Fibroblast of the aortic adventitia (primary cell): Measurements from ENCODE around the gene B3GNT5. TPM values are rescaled to one million over a fixed set of nuclear protein-coding genes. Genes with fewer than 3 reads are reported as not detected.
A peak's percentile ranks its signal among the peaks of the same experiment; 100 is the strongest.

Experiments used
- DNase-seq: peaks from one replicate; pipeline ENCODE4 v3.0.0-alpha.2; 2010; ENCODE audit warnings: low read depth
- H3K4me3 ChIP-seq: 2 replicates; pipeline ENCODE4 v1.5.1; 2011; ENCODE audit warnings: low read depth, mild to moderate bottlenecking, control low read depth, low read length, moderate library complexity
- CTCF ChIP-seq: IDR thresholded peaks from 2 replicates; pipeline ENCODE4 v1.5.1; 2011; ENCODE audit warnings: mild to moderate bottlenecking, low read length, control low read depth, inconsistent platforms; ENCODE audit not compliant: insufficient read depth
- total RNA-seq: library from RNA; depleted of rRNA; stranded (reverse); fragments of >200 nt; gene quantifications from 2 replicates; pipeline ENCODE4 v1.2.3, GENCODE V29; 2012; ENCODE audit warnings: low replicate concordance

Gene B3GNT5
- total RNA-seq, 1 donor: 4.7 TPM

DNA sequence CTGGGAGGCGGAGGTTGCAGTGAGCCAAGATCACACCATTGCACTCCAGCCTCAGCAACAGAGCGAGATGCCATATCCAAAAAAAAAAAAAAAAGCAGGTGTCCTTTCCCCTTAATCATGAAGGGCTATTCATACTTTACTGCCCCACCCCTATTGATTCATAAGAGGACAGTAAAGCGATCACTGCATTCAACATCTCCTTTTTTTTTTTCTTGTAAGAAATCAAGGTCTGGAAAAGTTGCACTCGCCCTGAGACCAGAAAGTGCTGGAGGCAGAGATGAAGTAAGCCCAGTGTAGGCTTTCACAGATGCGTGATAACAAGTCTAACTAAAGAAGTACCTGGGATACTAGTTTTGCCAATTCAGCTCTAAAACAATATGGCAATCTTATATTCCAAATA, 24.2 kb downstream of the B3GNT5 start:
- no peak overlapping the region for H3K4me3 ChIP-seq
- no peak for TF ChIP-seq CTCF

DNA sequence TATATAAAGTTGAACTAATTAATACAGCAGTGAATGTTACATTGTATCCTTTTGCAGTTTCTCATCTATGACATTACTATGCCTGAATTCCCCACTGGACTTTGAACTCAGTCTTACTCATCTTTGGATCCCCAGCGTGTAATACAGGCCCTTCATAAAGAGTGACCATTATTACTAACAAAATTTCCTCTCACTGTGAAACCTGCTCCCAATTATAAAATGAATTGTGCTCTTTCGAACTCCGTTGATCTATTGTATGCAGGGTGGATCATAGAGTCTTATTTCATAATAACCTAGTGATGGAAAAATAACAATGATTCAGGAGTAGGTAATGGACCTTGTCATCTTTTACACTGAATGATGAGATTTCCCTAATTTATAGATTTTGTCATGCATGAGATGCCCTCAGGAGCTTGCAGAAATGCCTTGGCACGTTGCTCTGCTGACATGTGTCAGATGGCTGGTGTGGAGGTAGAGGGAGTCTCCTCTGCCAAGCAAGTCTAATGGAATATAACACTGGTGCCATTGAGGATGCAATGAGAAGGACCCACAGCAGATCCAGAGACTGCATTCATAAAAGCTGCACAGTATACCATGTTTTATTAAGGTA, 25.5 kb downstream of the B3GNT5 start:
- no peak for TF ChIP-seq CTCF
- H3K4me3 ChIP-seq: no peak overlapping the region
- DNase-seq: peak; percentile 56

More for the DNA sequence above, 24.2 kb downstream of the B3GNT5 start:
- no peak for DNase-seq

DNA sequence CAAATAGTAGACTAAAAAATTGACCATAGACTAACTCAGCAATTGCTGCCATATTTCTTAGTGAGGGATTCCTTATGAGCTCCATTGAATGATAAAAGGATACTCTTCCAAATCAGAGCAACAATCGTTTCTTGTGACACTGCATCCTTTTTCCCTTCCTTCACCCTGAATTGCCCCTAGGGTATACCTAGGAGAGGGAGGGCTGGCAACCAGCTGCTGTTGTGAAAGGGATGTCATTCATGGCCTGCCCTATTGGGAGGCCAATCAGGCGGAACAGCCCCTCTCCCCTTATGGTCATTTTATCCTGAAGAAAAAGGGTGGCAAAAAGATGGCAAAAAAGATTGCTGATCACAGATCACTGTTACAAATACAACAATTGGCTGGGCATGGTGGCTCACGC, 26.3 kb downstream of the B3GNT5 start:
- H3K4me3 ChIP-seq: no peak overlapping the region
- no peak for DNase-seq
- TF ChIP-seq CTCF: no peak

DNA sequence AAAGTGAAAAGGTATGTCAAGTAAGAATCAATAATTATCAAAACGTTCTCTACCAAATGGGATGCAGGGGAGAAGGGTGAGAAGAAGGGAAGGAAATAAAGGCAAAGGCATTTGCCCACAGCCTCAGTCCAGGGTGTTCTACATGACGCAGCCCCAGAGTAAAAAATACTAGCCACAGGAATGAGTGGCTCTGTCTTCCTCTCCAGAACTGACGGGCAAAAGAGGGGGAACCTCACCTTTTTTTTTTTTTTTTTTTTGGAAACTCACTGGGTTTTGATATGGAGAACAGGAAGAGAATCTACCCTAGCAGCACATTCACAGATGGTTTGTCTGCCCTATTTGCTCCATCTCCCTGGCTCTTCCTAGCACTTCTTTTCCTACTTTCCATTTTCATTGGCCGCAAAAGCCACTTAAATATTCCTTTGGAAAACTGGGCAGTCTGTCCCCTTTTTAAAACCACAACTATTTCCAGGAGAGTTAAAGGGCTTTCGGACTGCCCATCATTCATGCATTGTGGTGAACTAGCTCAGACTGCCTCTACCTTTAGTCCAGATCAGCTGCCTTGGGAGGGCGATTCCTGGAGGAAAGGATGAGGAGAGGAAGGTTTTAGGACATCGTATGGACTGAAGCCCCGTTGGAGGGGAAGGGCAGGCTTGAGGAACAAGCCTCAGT, 28.2 kb downstream of the B3GNT5 start:
- DNase-seq: no peak
- no peak for TF ChIP-seq CTCF
- H3K4me3 ChIP-seq: no peak overlapping the region

GRCh38 chr3:183283886-183284285, 30.8 kb downstream of the B3GNT5 start:
- H3K4me3 ChIP-seq: no peak overlapping the region
- no peak for DNase-seq
- TF ChIP-seq CTCF: no peak

DNA sequence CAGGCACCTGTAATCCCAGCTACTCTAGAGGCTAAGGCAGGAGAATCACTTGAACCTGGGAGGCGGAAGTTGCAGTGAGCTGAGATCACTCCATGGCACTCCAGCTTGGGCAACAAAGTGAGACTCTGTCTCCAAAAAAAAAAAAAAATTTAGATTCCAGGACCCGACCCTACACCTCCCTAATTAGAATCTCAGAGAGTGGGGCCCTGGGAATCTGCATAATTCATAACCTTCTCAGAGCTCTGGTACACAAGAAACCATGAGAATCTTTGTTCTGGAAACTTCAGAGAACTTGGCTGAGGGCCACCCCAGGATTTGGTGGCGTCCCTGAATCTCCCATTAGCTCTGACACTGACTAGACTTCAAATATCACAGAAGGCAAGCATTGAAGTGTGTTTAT, 31.5 kb downstream of the B3GNT5 start:
- no peak for DNase-seq
- H3K4me3 ChIP-seq: no peak overlapping the region
- TF ChIP-seq CTCF: no peak
